PC-3 (cell line): Measurements from ENCODE around the gene CNP.

ENCODE experiments used
- CTCF ChIP-seq: fragments of 300-600 bp; sonication (generic); conservative IDR thresholded peaks from 2 replicates; pipeline ENCODE4 v1.5.1; 2017; ENCODE audit warnings: antibody characterized with exemption, low read depth, mild to moderate bottlenecking, low read length
- EZH2 ChIP-seq: fragments of 300-600 bp; sonication (generic); IDR thresholded peaks from one replicate; pipeline ENCODE4 v1.6.1; 2017; ENCODE audit warnings: antibody characterized with exemption, mild to moderate bottlenecking, low read length; ENCODE audit not compliant: unreplicated experiment

DNA sequence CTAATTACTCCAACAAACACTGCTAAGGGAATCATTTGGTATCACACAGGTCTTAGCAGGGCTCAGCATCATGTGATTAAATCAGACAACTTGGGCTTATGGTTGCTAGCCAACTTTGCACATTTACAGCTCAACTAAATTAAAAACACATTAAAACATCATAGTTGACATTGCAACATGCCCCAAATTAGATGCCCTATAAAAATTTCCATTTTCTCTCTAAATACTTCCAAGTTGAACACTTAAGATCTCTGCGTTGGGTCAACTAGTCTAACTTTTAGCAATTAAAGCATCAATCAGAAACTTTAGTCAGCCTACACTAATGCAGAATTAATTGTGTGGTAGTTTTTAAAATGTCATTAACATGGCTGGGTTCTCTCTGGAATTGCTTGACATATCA is 38.6 kb downstream of the CNP start:
- TF ChIP-seq CTCF (no peak), EZH2 (no peak)
